IMR-90 (cell line): Measurements from ENCODE around the gene AVPR2. TPM values are rescaled to one million over a fixed set of nuclear protein-coding genes. Genes with fewer than 3 reads are reported as not detected.

Experiments
- ATAC-seq: fragments of 200-7000 bp; cut with Tn5 transposase; 2 replicates; pipeline ENCODE4 v1.9.1; 2020; ENCODE audit warnings: low read depth, mild to moderate bottlenecking, moderate library complexity
- BruUV-seq: library from RNA; stranded (reverse); fragments of 400-500 nt; replicated peaks from 2 replicates; lab custom pipeline; 2021; lab: Mats Ljungman, UMichigan
- CTCF ChIA-PET: fragments of 300-600 bp; formaldehyde crosslinking; extraction: SDS; loops from one replicate; lab custom pipeline; 2021; ENCODE audit warnings: antibody characterized with exemption; lab: Yijun Ruan, JAX
- POLR2A ChIA-PET: fragments of 300-600 bp; sonication (Branson Sonifier 250); formaldehyde crosslinking; loops from one replicate; lab custom pipeline; 2022; ENCODE audit warnings: antibody characterized with exemption; ENCODE audit not compliant: unreplicated experiment; lab: Charles Lee
- DNase-seq: peaks from one replicate; pipeline ENCODE4 v3.0.0; 2013
- H2AFZ ChIP-seq: replicated peaks from 2 replicates; pipeline ENCODE3; 2013; ENCODE audit warnings: low read length, mild to moderate bottlenecking; ENCODE audit not compliant: poor library complexity
- H2AK5ac ChIP-seq: 2 replicates; pipeline ENCODE4 v1.6.1; 2013; ENCODE audit warnings: low read depth, low read length, inconsistent platforms
- H2AK9ac ChIP-seq: replicated peaks from 2 replicates; pipeline ENCODE3; 2013; ENCODE audit warnings: mild to moderate bottlenecking, low read depth, low read length, moderate library complexity; ENCODE audit not compliant: poor library complexity
- H2BK120ac ChIP-seq: 2 replicates; pipeline ENCODE4 v1.6.1; 2013; ENCODE audit warnings: low read depth, low read length, inconsistent platforms
- H2BK15ac ChIP-seq: 3 replicates; pipeline ENCODE4 v1.6.1; 2013; ENCODE audit warnings: low read depth, low read length, inconsistent platforms
- H2BK20ac ChIP-seq: 2 replicates; pipeline ENCODE4 v1.6.1; 2013; ENCODE audit warnings: low read depth, mild to moderate bottlenecking, inconsistent platforms, low read length, moderate library complexity
- H2BK5ac ChIP-seq: 2 replicates; pipeline ENCODE4 v1.6.1; 2013; ENCODE audit warnings: mild to moderate bottlenecking, low read depth, low read length, inconsistent platforms; ENCODE audit not compliant: poor library complexity, severe bottlenecking
- H3K14ac ChIP-seq: replicated peaks from 2 replicates; pipeline ENCODE4 v1.6.1; 2013; ENCODE audit warnings: low read depth, low read length, inconsistent platforms
- H3K18ac ChIP-seq: 2 replicates; pipeline ENCODE4 v1.6.1; 2013; ENCODE audit warnings: low read depth, low read length, control low read depth
- H3K23ac ChIP-seq: 2 replicates; pipeline ENCODE4 v1.6.1; 2013; ENCODE audit warnings: low read depth, low read length, inconsistent platforms
- H3K27ac ChIP-seq: 2 replicates; pipeline ENCODE4 v1.5.1; 2013; ENCODE audit warnings: mild to moderate bottlenecking, control low read depth, low read length; ENCODE audit not compliant: insufficient read depth
- H3K27me3 ChIP-seq: 2 replicates; pipeline ENCODE4 v1.6.1; 2013; ENCODE audit warnings: low read length; ENCODE audit not compliant: control insufficient read depth, insufficient read depth
- H3K36me3 ChIP-seq: 2 replicates; pipeline ENCODE4 v1.6.1; 2013; ENCODE audit warnings: low read length, mixed read lengths; ENCODE audit not compliant: control insufficient read depth, insufficient read depth
- H3K4ac ChIP-seq: 2 replicates; pipeline ENCODE4 v1.6.1; 2013; ENCODE audit warnings: low read depth, low read length, inconsistent platforms
- H3K4me1 ChIP-seq: 2 replicates; pipeline ENCODE4 v1.6.1; 2013; ENCODE audit warnings: low read length, mixed read lengths; ENCODE audit not compliant: control insufficient read depth, insufficient read depth
- H3K4me2 ChIP-seq: 2 replicates; pipeline ENCODE4 v1.6.1; 2013; ENCODE audit warnings: low read depth, mild to moderate bottlenecking, control low read depth, low read length, moderate library complexity
- H3K4me3 ChIP-seq: 2 replicates; pipeline ENCODE4 v1.5.1; 2013; ENCODE audit warnings: low read depth, mild to moderate bottlenecking, control low read depth, low read length, moderate library complexity; ENCODE audit not compliant: insufficient read depth
- H3K56ac ChIP-seq: 2 replicates; pipeline ENCODE4 v1.6.1; 2013; ENCODE audit warnings: low read length, inconsistent platforms; ENCODE audit not compliant: insufficient read depth; ENCODE audit errors: extremely low read depth
- H3K79me1 ChIP-seq, 2 experiments: 2 replicates each; pipeline ENCODE4 v1.6.1; 2013; ENCODE audit warnings: low read length in 2 of 2, inconsistent platforms in 1 of 2, low read depth in 1 of 2
- H3K9ac ChIP-seq: 2 replicates; pipeline ENCODE4 v1.6.1; 2013; ENCODE audit warnings: low read depth, low read length, control low read depth
- H3K9me1 ChIP-seq: 2 replicates; pipeline ENCODE4 v1.6.1; 2013; ENCODE audit warnings: low read length, inconsistent platforms; ENCODE audit not compliant: insufficient read depth
- H3K9me3 ChIP-seq: 2 replicates; pipeline ENCODE4 v1.6.1; 2013; ENCODE audit warnings: low read length; ENCODE audit not compliant: control insufficient read depth, insufficient read depth
- H4K20me1 ChIP-seq: 2 replicates; pipeline ENCODE4 v1.6.1; 2013; ENCODE audit warnings: low read length, inconsistent platforms; ENCODE audit not compliant: insufficient read depth
- H4K5ac ChIP-seq: 2 replicates; pipeline ENCODE4 v1.6.1; 2013; ENCODE audit warnings: mild to moderate bottlenecking, low read depth, low read length, control low read depth
- H4K8ac ChIP-seq, 2 experiments: 2 replicates each; pipeline ENCODE4 v1.6.1; 2013; ENCODE audit warnings: low read depth in 2 of 2, low read length in 2 of 2, control low read depth in 1 of 2, inconsistent platforms in 1 of 2
- H4K91ac ChIP-seq: 2 replicates; pipeline ENCODE4 v1.6.1; 2013; ENCODE audit warnings: low read depth, low read length, inconsistent platforms; ENCODE audit not compliant: insufficient read depth
- BHLHE40 ChIP-seq: fragments of 150-350 bp; IDR thresholded peaks from 2 replicates; pipeline ENCODE4 v1.6.1; 2016; ENCODE audit warnings: mild to moderate bottlenecking, low read depth, low read length
- CEBPB ChIP-seq: IDR thresholded peaks from 2 replicates; pipeline ENCODE4 v1.6.1; 2012; ENCODE audit warnings: low read depth, low read length, improper control_type of control experiment
- CHD1 ChIP-seq: IDR thresholded peaks from 2 replicates; pipeline ENCODE4 v1.6.1; 2012; ENCODE audit warnings: low read depth, low read length, improper control_type of control experiment
- CTCF ChIP-seq: conservative IDR thresholded peaks from 2 replicates; pipeline ENCODE4 v1.5.1; 2012; ENCODE audit warnings: mild to moderate bottlenecking, low read depth, low read length, improper control_type of control experiment
- FOS ChIP-seq: fragments of 150-350 bp; IDR thresholded peaks from 2 replicates; pipeline ENCODE4 v1.6.1; 2016; ENCODE audit warnings: low read depth, low read length
- MXI1 ChIP-seq: IDR thresholded peaks from 2 replicates; pipeline ENCODE4 v1.6.1; 2012; ENCODE audit warnings: low read depth, mild to moderate bottlenecking, low read length, moderate library complexity, borderline replicate concordance
- POLR2A ChIP-seq: IDR thresholded peaks from 2 replicates; pipeline ENCODE4 v1.6.1; 2012; ENCODE audit warnings: mild to moderate bottlenecking, low read depth, low read length
- RFX5 ChIP-seq: IDR thresholded peaks from 2 replicates; pipeline ENCODE4 v1.8.0; 2012; ENCODE audit warnings: low read depth, mild to moderate bottlenecking, low read length, moderate library complexity
- WGBS, 2 experiments: methylation state at CpG; one replicate each; pipeline versions ENCODE4 v1.1.5 to v1.1.7; 2013; ENCODE audit warnings: missing lambda C conversion rate in 2 of 2; ENCODE audit not compliant: insufficient read length in 1 of 2; ENCODE audit errors: extremely low coverage in 2 of 2; 5-methylcytosine and 5-hydroxymethylcytosine counted together
- dilution Hi-C: fragments of 300-500 bp; cut with HindIII; formaldehyde crosslinking; loops from one replicate; pipeline ENCODE4 v1.14.3; 2018; ENCODE audit warnings: low sequenced_read_pairs; ENCODE audit not compliant: unreplicated experiment
- in situ Hi-C: fragments of 300-500 bp; cut with MboI; formaldehyde crosslinking; loops from 3 replicates; pipeline ENCODE4 v1.14.3; 2019; ENCODE audit warnings: low sequenced_read_pairs, inconsistent platforms, mixed read lengths
- intact Hi-C: fragments of 100-400 bp; cut with micrococcal nuclease; formaldehyde crosslinking; loops from 2 replicates; pipeline ENCODE4 v1.10.0; 2022
- polyA plus RNA-seq, 3 experiments: library from polyadenylated mRNA; depleted of rRNA; stranded (reverse); fragments of >200 nt; gene quantifications; 2 replicates each; pipeline ENCODE4 v1.2.3, GENCODE V29; 2012; ENCODE audit warnings: low replicate concordance in 1 of 3
- total RNA-seq: library from RNA; depleted of rRNA; stranded (reverse); fragments of >200 nt; gene quantifications from 2 replicates; pipeline ENCODE4 v1.2.3, GENCODE V29; 2012

Gene AVPR2
- total and polyA plus RNA-seq, 2 of the 4 experiments (the other 2 are of a cell fraction), result not detected

- Histone ChIP-seq H3K18ac (no peak overlapping the region), H3K4ac (no peak overlapping the region), H3K23ac (no peak overlapping the region), H3K79me1 (no peaks in the 10 kb centered on the region), H3K9me1 (no peaks in the 10 kb centered on the region), H3K4me2 (no peak overlapping the region), H4K8ac (no peak overlapping the region), H2AFZ (no peak overlapping the region), H3K4me1 (no peaks in the 10 kb centered on the region), H2AK5ac (no peak overlapping the region), H2BK20ac (no peak overlapping the region), H2BK15ac (no peak overlapping the region), H4K20me1 (no peaks in the 10 kb centered on the region), H3K14ac (no peak overlapping the region), H2BK120ac (no peak overlapping the region), H3K9ac (no peak overlapping the region), H3K36me3 (no peaks in the 10 kb centered on the region), H2AK9ac (no peak overlapping the region), H3K56ac (no peak overlapping the region), H3K4me3 (no peak overlapping the region), H3K9me3 (peaks cover 9% of the 10 kb centered on the region), H4K91ac (no peak overlapping the region), H3K27ac (no peak overlapping the region), H2BK5ac (no peak overlapping the region), H3K27me3 (peaks cover 65% of the 10 kb centered on the region), H4K5ac (no peak overlapping the region)
- DNase-seq (no peak), ATAC-seq (no peak)
- TF ChIP-seq BHLHE40, result no peak
- TF ChIP-seq FOS, result no peak
- TF ChIP-seq MXI1, result no peak
- TF ChIP-seq POLR2A, result no peak
- TF ChIP-seq CTCF, result no peak
- TF ChIP-seq RFX5, result no peak
- no peak for TF ChIP-seq CEBPB
- no peak for TF ChIP-seq CHD1
- in situ Hi-C loops, result no loop called here
- BruUV-seq, result no TSS peak
- dilution Hi-C loops, result no loop called here
- CTCF ChIA-PET, result no interaction called here
- intact Hi-C loops, result no loop called here
- WGBS, 2 experiments, result 67% methylated on average over 1 of the region's 6 CpGs; no CpG with 5 or more reads in 1 of the 2 experiments
- POLR2A ChIA-PET, result no interaction called here
Observed at GRCh38 chrX:153889123-153889522, 15.3 kb upstream of the AVPR2 start.
